D721Med (cell line): ENCODE measurements around the gene PSPH.

ENCODE experiments used
- DNase-seq: peaks from one replicate; pipeline ENCODE4 v3.0.0; 2011; ENCODE audit warnings: low spot score; ENCODE audit not compliant: insufficient read length
- FAIRE-seq: peaks from 2 replicates; lab custom pipeline; 2011; peaks lifted over from hg19 to GRCh38; lab: Jason Lieb, UNC
- TF ChIP-seq, protein P1 (sequence below): IDR thresholded peaks from 2 replicates; pipeline ENCODE4 v1.5.1; 2012; ENCODE audit warnings: mild to moderate bottlenecking, control low read depth; ENCODE audit not compliant: insufficient read depth; ENCODE audit errors: missing control alignments

The PSPH gene

DNA sequence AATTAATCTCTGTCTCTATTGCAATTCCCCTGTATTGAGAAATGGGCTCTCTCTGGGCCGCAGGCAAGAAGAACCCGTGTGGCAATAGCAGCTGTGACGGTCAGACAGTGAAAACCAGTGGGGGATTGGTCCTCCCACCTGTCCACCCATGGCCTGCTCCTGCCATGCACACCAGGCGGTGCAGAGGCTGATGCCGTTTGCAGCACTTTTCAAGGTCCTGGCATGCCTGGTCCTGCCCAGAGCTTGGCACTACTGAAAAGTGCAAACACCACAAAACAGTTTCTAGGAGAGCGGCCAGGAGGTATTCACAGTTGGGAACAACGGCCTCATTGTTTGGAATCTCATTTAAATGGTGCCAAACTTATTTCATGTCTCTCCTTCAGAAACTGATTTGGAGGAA is 41.5 kb downstream of the PSPH start:
- DNase-seq (no peak), FAIRE-seq (no peak)
- TF ChIP-seq, protein P1, sequence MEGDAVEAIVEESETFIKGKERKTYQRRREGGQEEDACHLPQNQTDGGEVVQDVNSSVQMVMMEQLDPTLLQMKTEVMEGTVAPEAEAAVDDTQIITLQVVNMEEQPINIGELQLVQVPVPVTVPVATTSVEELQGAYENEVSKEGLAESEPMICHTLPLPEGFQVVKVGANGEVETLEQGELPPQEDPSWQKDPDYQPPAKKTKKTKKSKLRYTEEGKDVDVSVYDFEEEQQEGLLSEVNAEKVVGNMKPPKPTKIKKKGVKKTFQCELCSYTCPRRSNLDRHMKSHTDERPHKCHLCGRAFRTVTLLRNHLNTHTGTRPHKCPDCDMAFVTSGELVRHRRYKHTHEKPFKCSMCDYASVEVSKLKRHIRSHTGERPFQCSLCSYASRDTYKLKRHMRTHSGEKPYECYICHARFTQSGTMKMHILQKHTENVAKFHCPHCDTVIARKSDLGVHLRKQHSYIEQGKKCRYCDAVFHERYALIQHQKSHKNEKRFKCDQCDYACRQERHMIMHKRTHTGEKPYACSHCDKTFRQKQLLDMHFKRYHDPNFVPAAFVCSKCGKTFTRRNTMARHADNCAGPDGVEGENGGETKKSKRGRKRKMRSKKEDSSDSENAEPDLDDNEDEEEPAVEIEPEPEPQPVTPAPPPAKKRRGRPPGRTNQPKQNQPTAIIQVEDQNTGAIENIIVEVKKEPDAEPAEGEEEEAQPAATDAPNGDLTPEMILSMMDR: no peak

- DNase-seq (no peak), FAIRE-seq (no peak)
- TF ChIP-seq, protein P1: no peak
These were observed 43.4 kb downstream of the PSPH start for GRCh38 chr7:56007891-56008290.

DNA sequence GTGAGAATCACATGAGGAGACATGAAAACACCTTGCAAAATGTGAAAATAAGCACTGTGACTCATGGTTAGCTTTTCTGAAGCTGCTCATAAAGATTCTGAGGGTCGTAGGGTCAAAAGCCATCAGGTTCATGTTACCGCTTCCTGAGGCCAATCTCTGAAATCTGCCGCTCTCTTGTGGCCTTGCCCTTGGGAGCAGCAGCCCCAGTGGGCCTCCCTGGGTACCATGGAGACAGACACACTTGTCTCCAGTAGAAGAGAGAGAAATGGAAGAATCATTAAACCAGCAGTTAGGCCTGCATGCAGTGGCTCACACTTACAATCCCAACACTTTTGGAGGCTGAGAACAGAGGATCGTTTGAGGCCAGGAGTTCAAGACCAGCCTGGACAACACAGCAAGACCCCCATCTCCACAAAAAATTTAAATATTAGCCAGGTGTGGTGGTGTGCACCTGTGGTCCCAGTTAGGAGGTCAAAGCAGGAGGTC is 44.0 kb downstream of the PSPH start:
- DNase-seq (no peak), FAIRE-seq (no peak)
- TF ChIP-seq, protein P1: no peak

DNA sequence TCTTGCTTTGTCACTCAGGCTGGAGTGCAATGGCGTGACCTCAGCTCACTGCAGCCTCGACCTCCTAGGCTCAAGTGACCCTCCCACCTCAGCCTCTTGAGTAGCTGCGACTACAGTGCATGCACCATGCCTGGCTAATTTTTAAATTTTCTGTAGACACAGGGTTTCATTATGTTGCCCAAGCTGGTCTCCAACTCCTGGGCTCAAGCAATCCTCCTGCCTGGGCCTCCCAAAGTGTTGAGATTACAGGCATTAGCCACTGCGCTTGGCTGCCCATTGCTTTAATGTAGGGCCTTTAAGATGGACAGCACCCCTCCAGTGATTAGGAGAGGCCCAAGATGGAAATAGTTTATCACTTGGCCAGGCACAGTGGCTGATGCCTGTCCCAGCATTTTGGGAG is 47.5 kb downstream of the PSPH start:
- DNase-seq: no peak
- TF ChIP-seq, protein P1: no peak
- FAIRE-seq: no peak

DNA sequence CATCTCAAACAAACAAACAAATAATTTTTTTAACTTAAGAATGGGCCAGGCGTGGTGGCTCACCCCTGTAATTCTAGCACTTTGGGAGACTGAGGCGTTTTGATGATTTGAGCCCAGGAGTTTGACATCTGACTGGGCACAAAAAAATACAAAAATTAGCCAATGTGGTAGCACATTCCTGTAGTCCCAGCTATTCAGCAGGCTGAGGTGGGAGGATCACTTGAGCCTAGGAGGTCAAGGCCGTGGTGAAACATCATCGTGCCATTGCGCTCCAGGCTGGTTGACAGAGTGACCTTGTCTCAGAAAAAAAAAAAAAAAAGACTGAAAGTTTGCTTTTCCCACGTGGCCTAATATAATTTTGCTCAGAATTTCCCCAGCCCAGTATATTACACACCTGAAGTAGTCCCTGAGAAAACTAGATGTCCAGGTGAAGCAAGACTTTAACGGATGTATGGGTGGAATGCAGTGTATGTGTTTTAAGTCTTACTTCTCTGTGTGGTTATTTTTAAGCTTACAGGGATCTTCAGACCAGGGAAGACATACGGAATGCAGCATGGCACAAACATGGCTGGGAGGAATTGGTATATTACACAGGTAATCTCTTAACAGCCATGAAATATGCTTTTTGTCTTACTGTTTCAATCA is 54.3 kb downstream of the PSPH start:
- TF ChIP-seq, protein P1: no peak
- no peak for DNase-seq
- no peak for FAIRE-seq

GRCh38 chr7:55992346-55992745 is 58.9 kb downstream of the PSPH start:
- no peak for DNase-seq
- TF ChIP-seq, protein P1: no peak
- no peak for FAIRE-seq

DNA sequence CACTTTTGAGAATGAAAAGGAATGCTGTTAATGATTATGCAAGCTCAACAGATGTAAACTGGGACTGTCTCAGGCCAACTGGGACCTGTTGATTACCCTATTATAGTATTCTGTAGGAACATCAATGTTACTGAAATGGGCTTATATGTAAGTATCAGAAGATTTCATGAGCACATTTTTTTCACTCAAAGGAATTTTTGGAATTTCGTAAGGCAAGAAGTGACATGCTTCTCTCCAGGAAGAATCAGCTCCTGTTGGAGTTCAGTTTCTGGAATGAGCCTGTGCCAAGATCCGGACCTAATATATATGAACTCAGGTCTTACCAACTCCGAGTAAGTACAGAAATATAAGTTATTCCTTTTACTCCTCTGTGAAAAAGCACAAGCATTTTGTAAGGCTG is 67.7 kb downstream of the PSPH start:
- no peak for FAIRE-seq
- no peak for DNase-seq
- TF ChIP-seq, protein P1: no peak
